ENCODE data around the gene ARHGAP26.

ARHGAP26 gene

DNA sequence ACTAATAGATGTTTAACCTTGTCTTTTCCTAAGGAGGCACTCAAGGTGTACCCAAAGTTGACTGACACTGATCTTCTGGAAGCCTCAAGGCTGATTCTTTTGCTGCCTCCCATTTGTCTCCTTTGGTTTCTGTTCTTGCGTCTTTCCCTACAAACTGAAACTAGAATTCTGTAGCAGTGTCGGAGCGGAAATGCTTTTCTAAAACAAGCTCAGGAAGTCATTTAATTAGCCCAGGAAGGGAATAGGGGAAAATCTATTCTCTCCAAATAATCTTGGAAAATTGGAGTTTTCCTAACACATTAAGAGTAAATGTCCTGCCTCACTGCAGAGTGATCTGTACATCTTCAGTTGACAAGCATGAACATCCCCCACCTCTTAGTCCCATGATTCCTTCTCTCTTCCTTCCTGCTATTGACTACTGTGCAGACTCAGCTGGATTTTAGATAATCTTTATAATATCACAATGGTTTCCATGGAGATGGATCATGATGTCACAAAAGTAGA lies 450.6 kb downstream of the ARHGAP26 start:
- DNase-seq: no peak

DNA sequence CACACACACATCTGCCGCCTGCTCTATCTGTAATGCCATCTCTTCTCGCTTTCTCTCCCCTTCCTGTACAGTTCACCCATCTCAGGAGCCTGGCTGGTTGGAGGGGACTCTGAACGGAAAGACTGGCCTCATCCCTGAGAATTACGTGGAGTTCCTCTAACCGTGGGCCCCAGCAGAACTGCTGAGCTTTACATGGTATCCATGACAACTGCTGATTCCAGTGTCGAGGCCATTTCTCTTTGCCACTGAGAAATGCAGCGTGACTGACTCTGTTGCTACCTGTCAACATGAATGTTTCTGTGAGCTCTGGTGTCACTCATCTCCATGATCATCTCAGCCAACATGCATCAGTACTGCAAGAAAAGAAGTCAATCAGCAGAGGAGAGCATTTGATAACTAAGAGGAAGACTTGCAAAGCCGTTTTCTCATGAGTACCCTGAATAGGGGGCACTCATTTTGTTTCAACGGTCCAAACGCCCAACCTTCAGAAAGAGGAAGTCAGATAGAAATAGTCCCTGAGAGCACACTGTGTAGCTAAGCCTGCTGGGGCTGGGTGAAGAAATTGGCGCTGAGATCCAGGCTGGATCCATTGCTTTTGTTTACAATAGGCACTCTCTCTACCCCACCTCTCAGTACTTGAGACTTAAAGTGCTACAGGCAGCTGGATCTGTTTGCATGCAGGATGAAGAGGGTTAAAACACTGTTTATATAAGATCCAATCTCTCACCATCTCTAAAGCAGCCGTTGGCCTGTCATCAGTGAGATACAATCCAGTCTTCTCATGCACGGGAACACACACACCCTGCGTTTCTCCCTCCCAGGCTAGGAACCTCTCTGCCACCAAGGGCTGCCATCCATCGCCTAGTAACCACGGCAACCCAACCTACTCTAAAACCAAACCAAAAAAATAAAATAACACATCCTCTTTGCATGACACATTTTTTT lies 452.4 kb downstream of the ARHGAP26 start:
- DNase-seq: peak; percentile 94

DNA sequence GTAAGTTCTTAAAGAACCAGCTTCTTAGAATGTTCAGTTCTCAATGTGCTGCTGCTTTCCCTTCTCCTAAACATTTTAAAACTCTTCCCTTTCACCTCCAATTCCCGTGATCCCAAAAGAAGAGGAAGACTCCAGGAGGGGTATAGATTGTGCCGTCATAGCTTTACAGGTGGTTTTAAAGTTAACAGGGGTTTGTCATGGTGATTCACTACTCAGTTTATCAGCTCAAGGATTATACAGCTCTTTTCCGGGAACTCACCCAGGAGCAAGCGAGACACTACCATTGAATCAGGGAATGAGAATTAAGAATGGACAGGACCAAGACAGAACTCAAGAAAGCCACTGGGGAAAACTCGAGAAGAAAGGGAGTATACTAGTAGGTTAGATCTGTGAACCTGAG lies 454.5 kb downstream of the ARHGAP26 start:
- DNase-seq: no peak

DNA sequence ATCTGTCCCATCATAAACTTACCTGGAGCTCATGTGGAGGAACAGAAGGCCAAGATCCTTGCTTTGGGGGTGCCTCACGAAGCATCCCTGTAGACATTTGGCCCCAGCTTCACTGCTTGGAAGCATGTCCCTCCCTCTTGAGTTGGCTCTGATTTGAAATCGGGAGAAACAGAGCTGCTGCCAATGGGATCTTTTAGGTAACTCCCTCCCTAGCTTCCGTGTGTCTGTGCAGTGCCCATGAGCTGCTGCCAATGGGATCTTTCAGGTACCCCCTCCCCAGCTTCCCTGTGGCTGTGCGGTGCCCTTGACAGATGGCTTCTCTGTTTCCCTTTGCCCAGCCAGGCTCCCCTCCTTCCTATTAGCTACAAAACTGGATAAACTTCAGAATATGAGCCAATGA lies 455.3 kb downstream of the ARHGAP26 start:
- no peak for DNase-seq

DNA sequence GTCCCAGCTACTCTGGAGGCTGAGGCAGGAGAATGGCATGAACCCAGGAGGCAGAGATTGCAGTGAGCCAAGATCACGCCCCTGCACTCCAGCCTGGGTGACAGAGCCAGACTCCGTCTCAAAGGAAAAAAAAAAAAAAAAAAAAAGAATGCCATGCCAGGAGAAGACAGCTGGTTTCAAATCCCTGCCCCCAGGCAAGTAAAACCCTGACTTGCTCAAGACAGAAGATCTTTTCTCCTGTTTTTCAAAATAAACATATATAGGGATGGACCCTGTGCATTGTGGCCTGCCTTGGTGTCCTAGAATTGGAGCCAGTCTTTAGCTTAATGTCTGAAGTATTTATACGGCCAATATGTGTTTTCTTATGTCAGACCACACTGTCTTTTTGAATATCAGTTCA lies 456.2 kb downstream of the ARHGAP26 start:
- no peak for DNase-seq

DNA sequence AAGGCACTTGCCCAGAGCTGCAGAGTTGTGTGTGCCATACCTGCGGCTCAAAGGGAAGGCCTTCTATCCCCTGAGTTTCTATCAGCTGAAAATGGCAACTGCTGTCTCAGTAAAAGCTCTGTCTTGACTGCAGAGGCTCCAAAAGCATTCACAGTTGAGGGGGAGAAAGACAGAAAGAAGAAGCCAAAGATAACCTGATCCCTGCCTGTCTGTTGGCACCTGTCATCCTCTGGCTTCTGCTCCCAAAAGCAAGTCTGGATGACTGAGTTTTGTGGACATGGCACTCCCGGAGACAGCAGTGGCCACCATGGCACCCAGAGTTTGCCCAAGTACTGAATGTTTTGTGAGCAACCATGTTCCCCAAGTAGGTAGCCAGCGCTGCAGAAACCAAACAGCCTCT lies 456.7 kb downstream of the ARHGAP26 start:
- DNase-seq: no peak

DNA sequence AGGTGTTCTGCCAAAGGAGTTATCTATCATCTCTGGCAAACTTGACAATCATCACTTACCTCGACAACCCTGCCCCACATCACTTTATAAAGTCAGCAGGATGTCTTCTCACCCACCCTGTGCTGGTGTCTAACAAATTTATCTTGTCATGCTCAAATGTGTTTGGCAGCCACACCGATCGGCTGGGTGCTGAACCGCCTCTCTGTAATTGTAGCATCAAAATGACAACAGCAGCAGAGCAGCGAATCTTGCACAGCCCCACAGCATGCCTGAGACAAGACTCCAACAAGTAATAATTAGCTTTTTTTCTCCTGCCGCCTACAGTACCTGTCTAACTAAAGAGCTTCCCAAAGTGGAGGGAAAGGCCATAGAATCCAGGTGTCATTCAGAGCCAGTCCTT lies 457.1 kb downstream of the ARHGAP26 start:
- no peak for DNase-seq

DNA sequence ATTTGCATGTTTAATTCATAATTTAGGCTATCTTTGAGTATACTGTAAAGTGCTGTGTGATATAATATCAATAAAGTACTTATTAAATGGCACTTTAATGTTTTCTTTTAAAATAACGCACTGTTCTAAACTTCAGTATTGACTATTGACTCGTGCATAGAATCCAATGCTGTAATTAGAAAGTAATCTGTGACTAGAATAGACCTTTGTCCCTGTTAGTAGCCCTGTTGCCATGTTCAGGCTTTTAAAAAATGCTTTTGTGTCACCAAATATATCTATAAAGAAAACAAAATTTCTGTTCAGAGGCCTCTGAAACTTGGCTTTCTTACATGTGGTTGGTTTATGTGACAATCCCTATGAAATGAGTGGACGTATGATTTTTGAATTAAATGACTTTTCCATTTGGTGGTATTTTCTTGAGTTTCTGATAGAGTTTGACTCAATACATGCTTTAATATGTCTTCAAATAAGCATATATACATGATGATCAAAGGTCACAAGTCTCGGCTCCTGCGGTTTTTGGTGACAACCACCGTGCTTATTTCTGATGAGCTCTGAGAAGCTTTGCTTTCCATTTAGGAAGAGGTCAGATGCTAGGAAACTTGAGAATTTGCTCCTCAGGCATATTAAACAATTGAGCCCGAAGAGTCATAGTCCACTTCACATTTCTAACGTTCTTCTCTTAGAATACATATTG lies 458.6 kb downstream of the ARHGAP26 start:
- DNase-seq: no peak

DNA sequence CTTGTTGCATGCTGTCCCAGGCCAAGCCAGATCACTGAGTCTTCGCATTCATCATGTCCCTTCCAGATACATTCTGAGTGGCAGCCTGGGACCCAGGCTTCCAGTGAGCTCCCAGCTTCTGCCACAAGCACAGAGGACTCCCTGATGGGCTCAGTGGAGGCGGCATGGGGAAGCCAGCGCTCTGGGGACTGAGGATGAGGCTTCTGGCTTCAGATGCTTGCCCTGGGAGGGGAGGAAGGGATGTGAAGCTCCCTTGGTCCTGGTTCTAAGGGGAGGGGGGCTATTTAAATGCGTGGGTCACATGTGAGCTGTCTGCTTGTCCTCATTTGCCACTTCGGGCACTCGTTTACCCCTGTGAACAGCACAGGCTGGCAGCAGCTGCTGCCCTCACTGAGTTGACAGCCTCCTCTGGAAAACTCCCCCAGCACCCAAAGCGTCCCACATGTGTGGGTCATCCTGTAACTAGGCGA lies 459.3 kb downstream of the ARHGAP26 start:
- no peak for DNase-seq

DNA sequence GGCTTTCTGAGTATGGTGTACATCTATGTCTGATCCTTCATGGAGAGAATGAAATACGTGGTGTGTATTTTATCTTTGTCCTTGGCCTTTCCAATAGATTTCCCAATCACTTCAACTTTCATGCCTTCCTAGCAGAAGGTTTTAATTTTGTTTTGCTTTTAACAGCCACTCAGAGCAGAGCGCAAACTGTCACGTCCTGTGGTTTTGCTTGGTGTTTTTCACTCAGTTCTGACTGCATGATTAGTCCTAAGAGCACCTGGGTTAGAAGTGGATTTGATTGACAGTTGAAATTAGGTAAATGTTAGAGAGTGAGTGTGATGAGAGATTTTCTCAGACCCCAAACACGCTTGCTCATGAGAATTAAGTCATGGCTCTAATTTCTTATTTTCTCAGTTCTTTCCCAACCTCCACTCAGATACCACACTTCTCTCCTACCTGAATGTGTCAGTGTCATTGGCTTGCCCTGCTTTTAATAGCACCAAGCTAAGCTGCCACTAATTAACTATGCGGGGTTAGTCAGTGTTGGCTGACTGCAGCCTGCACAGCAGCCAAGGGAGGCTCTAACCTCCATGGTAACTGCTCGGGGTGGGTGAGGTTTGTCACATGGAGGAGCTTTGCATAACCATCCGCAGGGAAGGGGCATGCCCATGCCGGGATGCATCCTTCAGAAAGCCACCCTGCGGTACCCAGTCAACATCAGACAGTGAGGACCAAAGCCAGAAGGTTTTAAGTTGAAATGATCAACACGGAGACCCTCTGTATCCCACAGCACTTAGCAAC lies 459.9 kb downstream of the ARHGAP26 start:
- no peak for DNase-seq

DNA sequence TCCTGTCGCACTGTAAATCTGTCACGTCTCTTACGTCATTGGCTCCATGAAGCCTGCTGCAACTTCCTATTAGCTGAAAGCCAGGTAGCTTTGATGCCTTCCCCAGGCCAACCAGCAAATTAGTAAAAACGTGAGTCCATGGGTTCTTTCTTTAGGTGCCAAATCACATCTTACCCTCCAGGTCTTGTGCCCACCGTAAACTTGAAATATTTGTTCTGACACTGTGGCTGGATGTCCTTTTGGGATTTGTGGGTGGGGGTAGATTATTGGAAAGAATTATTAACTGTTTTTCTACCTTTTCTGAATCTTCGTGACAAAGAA lies 460.5 kb downstream of the ARHGAP26 start:
- no peak for DNase-seq

DNA sequence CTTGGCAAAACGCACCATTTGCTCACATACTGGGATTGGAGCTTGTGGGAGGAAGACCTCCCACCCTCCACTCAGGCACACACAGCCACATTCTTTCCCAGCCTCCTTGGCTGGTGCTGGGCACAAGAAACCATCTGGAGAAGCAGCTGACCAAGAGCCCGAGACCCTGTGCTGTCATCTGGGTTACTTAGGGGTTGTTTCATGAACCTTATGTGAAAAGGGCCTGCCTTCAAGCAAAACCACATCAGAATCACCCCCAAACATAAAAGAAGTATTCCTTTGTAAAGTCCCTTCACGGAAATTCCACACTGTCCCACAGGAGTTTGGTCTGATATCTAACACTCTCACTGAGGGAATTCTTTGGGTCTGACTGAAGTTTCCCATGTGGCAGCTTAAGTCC lies 461.2 kb downstream of the ARHGAP26 start:
- DNase-seq: no peak

DNA sequence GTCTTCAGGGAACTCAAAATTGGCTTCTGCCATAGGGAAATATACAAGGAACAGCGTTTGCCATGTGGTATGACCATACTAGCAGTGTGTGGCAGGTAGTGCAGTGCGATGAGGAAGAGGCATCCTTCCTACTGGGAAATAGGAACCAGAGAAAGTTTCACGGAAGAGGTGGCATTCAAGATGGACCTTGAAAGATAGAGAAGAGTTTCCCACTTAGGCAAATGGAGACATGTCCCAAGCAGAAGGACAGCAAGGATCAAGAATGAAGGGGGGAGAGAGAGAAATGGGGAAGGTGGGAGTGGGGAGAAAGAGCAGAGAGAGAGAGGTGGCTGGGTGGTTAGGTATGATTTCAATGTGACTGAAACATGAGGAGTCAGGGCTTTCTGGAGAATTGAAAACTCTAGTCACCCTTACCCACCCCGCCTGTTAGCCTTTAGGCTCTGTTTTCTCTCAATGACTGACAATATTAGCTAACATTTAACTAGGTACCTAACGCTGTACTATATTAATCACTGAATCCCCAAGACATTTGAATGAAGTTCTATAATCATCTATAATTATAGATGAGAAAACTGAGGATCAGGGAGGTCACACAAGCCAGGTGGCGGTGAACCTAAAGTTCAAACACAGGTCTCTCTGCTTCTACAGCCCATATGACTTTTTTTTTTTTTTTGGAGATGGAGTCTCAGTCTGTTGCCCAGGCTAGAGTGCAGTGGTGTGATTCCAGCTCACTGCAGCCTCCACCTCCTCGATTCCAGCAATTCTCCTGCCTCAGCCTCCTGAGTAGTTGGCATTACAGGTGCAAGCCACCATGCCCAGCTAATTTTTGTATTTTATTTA lies 462.0 kb downstream of the ARHGAP26 start:
- DNase-seq: no peak

DNA sequence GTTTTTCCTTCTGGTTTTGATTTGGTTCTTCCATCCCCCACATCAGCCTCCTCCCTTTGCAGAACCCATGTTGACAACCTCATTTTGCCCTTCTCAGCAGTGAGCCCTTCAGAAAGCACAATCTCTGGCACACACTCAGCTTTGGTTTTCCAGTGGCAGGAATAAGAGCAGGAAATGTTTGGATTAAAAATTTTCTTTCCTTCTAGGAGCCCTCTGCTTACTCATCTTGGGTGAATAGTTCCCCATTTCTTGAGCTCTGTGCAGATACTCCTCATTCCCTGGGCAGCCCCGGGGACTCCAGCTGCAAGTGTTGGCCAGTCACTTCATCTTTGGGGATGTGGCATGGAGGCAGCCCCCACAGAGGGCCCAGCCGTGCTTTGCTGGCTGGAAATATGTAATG lies 462.9 kb downstream of the ARHGAP26 start:
- no peak for DNase-seq

DNA sequence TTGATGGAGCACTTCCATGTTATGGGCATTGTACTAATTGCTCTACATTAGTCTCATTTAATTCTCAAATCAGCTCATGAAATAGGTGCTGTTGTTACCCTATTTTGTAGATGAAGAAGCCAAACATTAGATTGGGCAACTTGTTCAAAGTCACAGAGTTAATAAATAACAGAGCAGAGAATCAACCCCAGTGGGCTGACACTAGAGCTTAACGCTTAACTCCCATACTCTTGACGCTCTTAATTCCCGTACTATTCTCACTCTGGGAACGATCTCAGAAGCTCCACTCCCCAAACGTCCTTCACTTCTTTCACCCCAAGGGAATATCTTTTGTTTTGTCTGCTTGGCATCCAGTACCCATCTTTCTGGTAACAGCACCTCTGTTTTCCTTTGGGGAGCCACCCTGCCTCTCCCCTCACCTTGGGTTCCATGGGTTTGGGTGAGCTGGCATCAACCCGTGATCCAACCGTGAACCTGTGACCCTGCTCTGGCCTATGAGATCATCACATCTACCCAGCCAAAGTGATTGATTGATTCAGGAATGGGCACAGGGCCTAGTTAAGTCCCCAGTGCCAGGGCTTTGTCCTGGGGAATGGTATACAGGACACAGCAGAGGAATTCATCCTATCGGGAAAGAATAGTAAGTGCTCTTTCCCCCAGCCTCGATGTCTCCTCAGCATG lies 464.1 kb downstream of the ARHGAP26 start:
- DNase-seq: no peak

DNA sequence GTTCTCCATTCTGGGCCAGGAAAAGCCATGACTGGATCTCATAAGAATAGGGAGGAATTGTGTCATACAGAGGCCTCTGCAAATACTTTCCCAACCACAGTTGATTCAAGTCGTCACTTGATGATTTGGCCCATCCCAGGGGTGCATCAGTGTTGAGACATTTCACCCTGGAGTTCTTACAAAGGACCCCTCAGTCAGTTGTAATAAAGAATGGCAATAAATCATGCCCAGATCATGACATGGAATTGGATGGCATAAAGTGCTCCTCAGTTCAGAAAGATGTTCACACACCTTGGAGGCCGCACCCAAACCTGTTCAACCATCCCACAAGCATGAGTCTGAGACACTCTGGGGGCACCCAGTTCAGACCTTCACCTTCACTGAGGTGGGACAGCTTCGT lies 465.2 kb downstream of the ARHGAP26 start:
- DNase-seq: no peak

DNA sequence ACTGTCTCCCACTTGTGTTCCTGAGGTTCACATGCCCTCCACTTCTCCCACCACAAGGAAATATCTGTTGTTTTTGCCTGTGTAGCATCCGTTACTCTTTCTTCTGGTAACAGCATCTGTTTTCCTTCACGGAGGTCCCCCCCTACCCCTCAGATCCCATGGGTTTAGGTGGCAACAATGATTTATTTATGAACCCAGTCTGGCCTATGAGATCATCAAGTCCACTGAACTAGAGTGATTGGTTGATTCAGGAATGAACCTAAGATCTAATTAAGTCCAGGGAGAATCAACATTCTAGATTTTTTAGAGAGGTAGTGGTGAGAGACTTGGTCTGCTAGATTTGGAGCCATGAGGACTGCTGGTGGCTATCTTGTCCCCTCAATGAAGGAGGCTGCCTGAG lies 466.5 kb downstream of the ARHGAP26 start:
- no peak for DNase-seq

DNA sequence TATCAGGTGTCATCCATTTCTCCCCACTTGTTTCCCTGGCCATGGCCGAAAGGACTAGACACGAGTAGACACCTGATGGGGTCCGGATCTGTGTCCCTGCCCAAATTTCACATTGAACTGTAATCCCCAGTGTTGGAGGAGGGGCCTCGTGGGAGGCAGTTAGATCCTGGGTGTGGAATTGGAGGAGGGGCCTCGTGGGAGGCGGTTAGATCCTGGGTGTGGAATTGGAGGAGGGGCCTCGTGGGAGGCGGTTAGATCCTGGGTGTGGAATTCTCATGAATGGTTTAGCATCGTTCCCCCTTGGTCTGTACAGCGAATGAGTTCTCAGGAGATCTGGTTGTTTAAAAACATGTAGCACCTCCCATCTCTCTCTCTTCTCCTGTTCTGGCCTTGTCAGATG lies 467.5 kb downstream of the ARHGAP26 start:
- DNase-seq: no peak

DNA sequence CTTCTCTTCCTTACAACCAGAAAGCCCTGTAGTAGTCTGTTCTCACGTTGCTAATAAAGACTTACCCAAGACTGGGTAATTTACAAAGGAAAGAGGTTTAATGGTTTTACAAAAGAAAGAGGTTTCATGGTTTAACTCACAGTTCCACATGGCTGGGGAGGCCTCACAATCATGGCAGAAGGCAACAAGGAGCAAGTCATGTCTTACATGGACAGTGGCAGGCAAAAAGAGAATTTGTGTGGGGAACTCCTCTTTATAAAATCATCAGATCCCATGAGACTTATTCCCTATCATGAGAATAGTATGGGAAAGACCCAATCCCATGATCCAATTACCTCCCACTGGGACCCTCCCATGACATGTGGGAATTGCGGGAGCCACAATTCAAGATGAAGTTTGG lies 468.4 kb downstream of the ARHGAP26 start:
- no peak for DNase-seq

DNA sequence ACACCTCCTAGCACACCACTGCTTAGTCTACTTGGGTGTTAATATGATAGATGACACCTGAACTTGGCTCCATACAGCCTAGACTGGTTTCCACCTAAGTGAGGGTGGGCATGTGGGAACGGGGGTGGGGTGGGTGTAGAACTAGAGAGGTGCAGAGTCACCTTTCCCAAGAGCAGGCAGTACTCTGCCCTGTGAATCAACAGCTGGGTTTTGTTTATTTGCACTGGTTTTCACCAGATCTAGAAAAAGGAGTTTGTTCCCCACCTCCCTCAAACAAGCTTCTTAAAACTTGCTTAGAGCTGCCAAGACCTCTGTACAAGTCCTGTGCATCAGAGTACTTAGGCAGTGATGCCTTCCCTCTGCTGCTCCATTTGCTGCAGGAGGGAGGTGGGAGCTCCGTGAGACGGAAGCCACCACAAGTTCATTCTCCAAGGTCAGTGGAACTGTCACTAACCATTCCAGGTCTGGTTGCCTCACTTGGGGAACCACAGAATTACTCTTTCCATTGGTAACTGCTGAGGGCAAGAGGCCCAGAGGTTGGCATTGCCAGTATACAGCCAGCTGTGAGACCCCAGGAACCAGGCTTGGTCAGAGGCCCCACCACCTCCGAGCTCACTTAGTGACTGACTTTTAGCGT lies 469.8 kb downstream of the ARHGAP26 start:
- DNase-seq: no peak

DNA sequence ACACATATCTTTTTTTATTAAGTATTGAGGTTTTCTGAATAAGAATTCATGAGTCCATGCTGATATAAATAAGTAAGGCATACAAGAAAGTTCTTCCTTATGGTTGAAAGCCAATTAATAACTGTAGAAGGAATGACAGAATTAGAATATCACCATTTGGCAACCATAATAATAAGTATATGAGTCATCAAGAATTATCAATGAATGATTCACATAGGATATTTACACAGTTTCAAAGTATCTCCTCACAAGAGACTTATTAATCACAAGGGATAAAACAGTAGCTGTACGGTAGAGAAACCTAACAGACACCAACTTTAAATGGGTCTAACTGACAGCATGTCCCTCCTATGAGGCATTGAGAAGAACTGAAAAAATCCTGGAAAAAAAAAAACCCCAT lies 471.7 kb downstream of the ARHGAP26 start:
- no peak for DNase-seq
